ENCODE measurements around the gene ZNF543. TPM values are rescaled to one million over a fixed set of nuclear protein-coding genes. Genes with fewer than 3 reads are reported as not detected.

ZNF543 gene
- total RNA-seq, 2 experiments from 2014 or later, result 4.0 to 4.3 TPM

GRCh38 chr19:57280165-57280961, 39.9 kb upstream of the ZNF543 start, which contains the start of gene ZNF460:
Gene ZNF460 (plus strand): TSS chr19:57280485. CDS start chr19:57280807, 322 bp downstream.
- peak; percentile 94 to 98 (median 96) for DNase-seq
- peaks cover 43% of the 10 kb centered on the region for H3K4me1 ChIP-seq (ENCODE audit: insufficient read depth, low read length)
- peak within 1 kb of the TSS; percentile 76 for H3K4me3 ChIP-seq (ENCODE audit: low read length)
- ChIA-PET POLR2A (interaction anchor here (1.0 kb wide), 3 partner anchors 39 to 89 kb away, joined by 3 to 4 read pairs (median 3); partner anchors contain the start of genes ZNF264 and ZNF805), CTCF (no interaction called here)
- Mint-ChIP-seq H3K27me3 (no peaks in the 10 kb centered on the region), H3K4me3 (no peak within 1 kb of the TSS), H3K4me1 (ENCODE audit: low read depth) (peaks cover 32% of the 10 kb centered on the region), H3K36me3 (ENCODE audit: low read depth) (peaks cover 54% of the 10 kb centered on the region), H3K27ac (no peak within 1 kb of the TSS), H3K9me3 (no peaks in the 10 kb centered on the region)
- intact Hi-C loops (cut with DNase I, micrococcal nuclease), result loop anchor here (1.0 to 5.0 kb wide), 9 partner anchors 40 to 887 kb away; partner anchors contain the start of genes TRAPPC2B (in 2 of the 2), ZNF304 (in 2 of the 2), ZNF543 (in 2 of the 2) and ZNF547 (in 2 of the 2)
- peak; percentile 92 for ATAC-seq (ENCODE audit: poor library complexity)
- H3K27ac ChIP-seq (ENCODE audit: low read depth in 1 of 2, low read length in 2 of 2), result peak within 1 kb of the TSS; percentile 95 to 100
- no peaks in the 10 kb centered on the region for H3K9me3 ChIP-seq (ENCODE audit: control insufficient read depth in 1 of 2, insufficient read depth in 1 of 2, low read length in 2 of 2)
- TF ChIP-seq CTCF (IDR thresholded peaks at IDR 0.05), result no peak
- H3K36me3 ChIP-seq (ENCODE audit: insufficient read depth, low read length), result peaks cover 22% of the 10 kb centered on the region
- H3K27me3 ChIP-seq (ENCODE audit: control insufficient read depth in 1 of 2, insufficient read depth in 2 of 2, low read length in 2 of 2), result no peaks in the 10 kb centered on the region

DNA sequence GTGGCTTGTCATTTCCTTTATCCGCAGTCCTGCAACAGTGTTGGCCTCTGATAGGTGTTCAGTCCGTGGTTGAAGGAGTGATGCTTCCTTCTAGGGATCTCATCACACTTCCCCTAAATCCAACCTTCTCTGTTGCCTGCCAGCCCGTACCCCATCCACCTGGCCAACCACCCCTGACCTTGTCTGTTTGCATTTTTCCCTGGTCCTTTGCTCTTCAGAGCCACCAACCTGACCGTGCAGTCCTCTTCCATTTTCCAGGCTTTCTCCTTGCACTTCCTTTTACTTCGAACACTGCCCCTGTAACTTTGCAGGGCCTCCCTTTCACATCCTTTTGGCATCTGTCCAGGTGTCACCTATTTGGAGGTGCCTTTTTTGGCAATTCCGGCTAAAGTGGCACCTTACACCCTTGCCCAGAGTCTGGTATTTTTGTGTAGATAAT, 39.3 kb upstream of the ZNF543 start:
- Histone ChIP-seq H3K4me3 (ENCODE audit: low read length) (peak overlapping the region; percentile 76), H3K4me1 (ENCODE audit: insufficient read depth, low read length) (peaks cover 43% of the 10 kb centered on the region), H3K27ac (ENCODE audit: low read depth in 1 of 2, low read length in 2 of 2) (peak overlapping the region; percentile 95 to 100), H3K27me3 (ENCODE audit: control insufficient read depth in 1 of 2, insufficient read depth in 2 of 2, low read length in 2 of 2) (no peaks in the 10 kb centered on the region), H3K9me3 (ENCODE audit: control insufficient read depth in 1 of 2, insufficient read depth in 1 of 2, low read length in 2 of 2) (no peaks in the 10 kb centered on the region), H3K36me3 (ENCODE audit: insufficient read depth, low read length) (peaks cover 28% of the 10 kb centered on the region)
- Mint-ChIP-seq H3K4me3 (no peak overlapping the region), H3K27ac (no peak overlapping the region), H3K4me1 (ENCODE audit: low read depth) (peaks cover 33% of the 10 kb centered on the region), H3K9me3 (no peaks in the 10 kb centered on the region), H3K27me3 (no peaks in the 10 kb centered on the region), H3K36me3 (ENCODE audit: low read depth) (peaks cover 54% of the 10 kb centered on the region)
- CTCF ChIA-PET, result no interaction called here
- intact Hi-C loops (cut with DNase I, micrococcal nuclease), result loop anchor here (1.0 to 5.0 kb wide), 9 partner anchors 40 to 888 kb away; partner anchors contain the start of genes TRAPPC2B (in 2 of the 2), ZNF304 (in 2 of the 2), ZNF543 (in 2 of the 2) and ZNF547 (in 2 of the 2)
- ATAC-seq (ENCODE audit: poor library complexity), result no peak
- POLR2A ChIA-PET, result interaction anchor here (0.6 to 1.0 kb wide), 2 partner anchors 40 to 869 kb away, joined by 3 read pairs; partner anchors contain the start of genes ZNF329 and ZNF805
- DNase-seq, result peak in 10 of 14 experiments; percentile 2 to 75 (median 12)
- TF ChIP-seq CTCF (IDR thresholded peaks at IDR 0.05), result no peak

DNA sequence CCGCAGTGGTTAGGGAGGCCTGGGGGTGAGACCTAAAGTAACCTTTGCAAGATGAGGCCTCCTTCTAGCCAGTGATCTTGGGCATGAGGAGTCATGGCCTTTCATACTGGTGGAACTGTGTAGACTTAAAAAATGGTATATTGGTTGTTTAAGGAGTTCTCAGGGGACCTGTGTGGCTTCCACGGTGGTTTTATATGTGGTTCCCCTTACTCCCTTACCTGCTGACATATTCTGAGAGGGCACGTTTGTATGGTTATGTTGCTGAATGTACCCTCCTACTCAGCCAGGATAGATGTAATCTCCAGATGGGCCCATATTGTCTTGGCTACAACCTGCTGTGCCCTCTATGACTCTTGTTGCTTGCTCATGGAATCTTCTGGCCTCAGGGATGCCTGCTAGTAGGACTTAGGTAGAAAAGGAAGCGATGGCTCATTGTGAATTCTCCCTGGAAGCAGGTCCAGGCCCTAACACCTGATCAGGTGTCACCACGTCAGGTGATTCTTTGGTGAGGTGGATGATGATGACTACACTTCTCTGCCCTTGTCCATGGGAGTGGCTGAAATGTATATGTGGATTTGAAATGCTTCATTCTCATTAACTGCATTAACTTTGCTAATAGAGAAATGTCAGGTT, 38.1 kb upstream of the ZNF543 start:
- POLR2A ChIA-PET, result interaction anchor here (1.0 kb wide), 1 partner anchor 868 kb away, joined by 3 read pairs; the partner anchor contains the start of gene ZNF329
- Mint-ChIP-seq H3K27ac (no peak overlapping the region), H3K4me1 (ENCODE audit: low read depth) (peaks cover 33% of the 10 kb centered on the region), H3K9me3 (peaks cover 3% of the 10 kb centered on the region), H3K27me3 (no peaks in the 10 kb centered on the region), H3K36me3 (ENCODE audit: low read depth) (peaks cover 63% of the 10 kb centered on the region), H3K4me3 (peak overlapping the region; percentile 87)
- CTCF ChIA-PET, result interaction anchor here (0.7 kb wide), 1 partner anchor 25 kb away, joined by 3 read pairs; no protein-coding TSS in a partner anchor
- Histone ChIP-seq H3K36me3 (ENCODE audit: insufficient read depth, low read length) (peaks cover 33% of the 10 kb centered on the region), H3K27me3 (ENCODE audit: control insufficient read depth in 1 of 2, insufficient read depth in 2 of 2, low read length in 2 of 2) (no peaks in the 10 kb centered on the region), H3K4me1 (ENCODE audit: insufficient read depth, low read length) (peaks cover 43% of the 10 kb centered on the region), H3K9me3 (ENCODE audit: control insufficient read depth in 1 of 2, insufficient read depth in 1 of 2, low read length in 2 of 2) (peaks cover 3 to 7% of the 10 kb centered on the region in 2 experiments), H3K27ac (ENCODE audit: low read depth in 1 of 2, low read length in 2 of 2) (no peak overlapping the region), H3K4me3 (ENCODE audit: low read length) (no peak overlapping the region)
- ATAC-seq (ENCODE audit: poor library complexity), result no peak
- no peak for DNase-seq
- no peak for TF ChIP-seq CTCF (IDR thresholded peaks at IDR 0.05)
- intact Hi-C loops (cut with DNase I, micrococcal nuclease), result loop anchor here (5.0 kb wide), 2 partner anchors 40 to 70 kb away; partner anchors contain the start of genes ZNF304 (in 1 of the 2) and ZNF543 (in 1 of the 2)
